ENCODE results near the gene SAGE1. TPM values are rescaled to one million over a fixed set of nuclear protein-coding genes. Genes with fewer than 3 reads are reported as not detected.

The SAGE1 gene
- total and polyA plus RNA-seq, 9 of the 15 experiments (the other 6 are each of a cell fraction or from before 2014, with no cell fraction given): 14.6 to 79.2 (median 29.3) TPM

DNA sequence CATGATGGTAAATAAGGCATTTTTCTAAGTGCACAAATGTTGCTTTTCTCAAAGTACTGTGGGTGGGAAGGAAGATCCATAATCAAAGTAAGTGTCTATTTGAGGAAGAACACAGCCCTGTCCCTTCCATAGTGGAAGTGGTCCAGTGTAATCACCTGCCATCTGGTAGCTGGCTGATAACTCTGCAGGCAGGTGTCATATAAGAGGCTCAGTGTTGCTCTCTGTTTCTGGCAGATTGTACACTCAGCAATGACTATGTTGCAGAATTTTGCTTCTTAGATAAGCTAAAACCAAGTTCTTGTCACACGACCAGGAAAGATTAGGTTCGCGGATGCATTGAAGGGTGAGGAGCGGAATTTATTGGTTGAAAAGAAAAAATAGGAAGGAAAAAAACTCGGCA lies 20.9 kb downstream of the SAGE1 start (continued):
- no peak for TF ChIP-seq POLR3G (IDR thresholded peaks at IDR 0.05; ENCODE audit: extremely low read depth, insufficient read length, insufficient replicate concordance)
- no peak for TF ChIP-seq TCFL5 (CRISPR knock-in tag; conservative IDR thresholded peaks at IDR 0.05)
- TF ChIP-seq PYGO2 (tag; IDR thresholded peaks at IDR 0.05): 0 out of 2 replicates have a peak, but pooled peaks have one; percentile 35
- TF ChIP-seq, protein P1, sequence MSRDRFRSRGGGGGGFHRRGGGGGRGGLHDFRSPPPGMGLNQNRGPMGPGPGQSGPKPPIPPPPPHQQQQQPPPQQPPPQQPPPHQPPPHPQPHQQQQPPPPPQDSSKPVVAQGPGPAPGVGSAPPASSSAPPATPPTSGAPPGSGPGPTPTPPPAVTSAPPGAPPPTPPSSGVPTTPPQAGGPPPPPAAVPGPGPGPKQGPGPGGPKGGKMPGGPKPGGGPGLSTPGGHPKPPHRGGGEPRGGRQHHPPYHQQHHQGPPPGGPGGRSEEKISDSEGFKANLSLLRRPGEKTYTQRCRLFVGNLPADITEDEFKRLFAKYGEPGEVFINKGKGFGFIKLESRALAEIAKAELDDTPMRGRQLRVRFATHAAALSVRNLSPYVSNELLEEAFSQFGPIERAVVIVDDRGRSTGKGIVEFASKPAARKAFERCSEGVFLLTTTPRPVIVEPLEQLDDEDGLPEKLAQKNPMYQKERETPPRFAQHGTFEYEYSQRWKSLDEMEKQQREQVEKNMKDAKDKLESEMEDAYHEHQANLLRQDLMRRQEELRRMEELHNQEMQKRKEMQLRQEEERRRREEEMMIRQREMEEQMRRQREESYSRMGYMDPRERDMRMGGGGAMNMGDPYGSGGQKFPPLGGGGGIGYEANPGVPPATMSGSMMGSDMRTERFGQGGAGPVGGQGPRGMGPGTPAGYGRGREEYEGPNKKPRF (IDR thresholded peaks at IDR 0.05; ENCODE audit: low read depth, low read length): no peak
- no peak for TF ChIP-seq PPARD (CRISPR knock-in tag; IDR thresholded peaks at IDR 0.05)
- TF ChIP-seq PML (IDR thresholded peaks at IDR 0.05; ENCODE audit: low read length): peak; percentile 98
- TF ChIP-seq, protein P2, sequence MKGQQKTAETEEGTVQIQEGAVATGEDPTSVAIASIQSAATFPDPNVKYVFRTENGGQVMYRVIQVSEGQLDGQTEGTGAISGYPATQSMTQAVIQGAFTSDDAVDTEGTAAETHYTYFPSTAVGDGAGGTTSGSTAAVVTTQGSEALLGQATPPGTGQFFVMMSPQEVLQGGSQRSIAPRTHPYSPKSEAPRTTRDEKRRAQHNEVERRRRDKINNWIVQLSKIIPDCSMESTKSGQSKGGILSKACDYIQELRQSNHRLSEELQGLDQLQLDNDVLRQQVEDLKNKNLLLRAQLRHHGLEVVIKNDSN (CRISPR knock-in tag; IDR thresholded peaks at IDR 0.05): no peak
- TF ChIP-seq GATA2 (CRISPR knock-in tag; IDR thresholded peaks at IDR 0.05): peak; percentile 88
- TF ChIP-seq TOE1 (IDR thresholded peaks at IDR 0.05; ENCODE audit: borderline replicate concordance): no peak
- no peak for TF ChIP-seq TOE1 (CRISPR knock-in tag; IDR thresholded peaks at IDR 0.05; ENCODE audit: borderline replicate concordance, low read depth)
- TF ChIP-seq KLF10 (CRISPR knock-in tag; IDR thresholded peaks at IDR 0.05): no peak
- TF ChIP-seq YY1 (IDR thresholded peaks at IDR 0.05; ENCODE audit: borderline replicate concordance in 1 of 3, control insufficient read depth in 1 of 3, extremely low read depth in 1 of 3, insufficient read depth in 3 of 3, insufficient read length in 1 of 3, insufficient replicate concordance in 2 of 3, low read depth in 1 of 3, low read length in 2 of 3): no peak
- TF ChIP-seq POLR2A (conservative IDR thresholded peaks at IDR 0.05): no peak
- TF ChIP-seq, protein P3, sequence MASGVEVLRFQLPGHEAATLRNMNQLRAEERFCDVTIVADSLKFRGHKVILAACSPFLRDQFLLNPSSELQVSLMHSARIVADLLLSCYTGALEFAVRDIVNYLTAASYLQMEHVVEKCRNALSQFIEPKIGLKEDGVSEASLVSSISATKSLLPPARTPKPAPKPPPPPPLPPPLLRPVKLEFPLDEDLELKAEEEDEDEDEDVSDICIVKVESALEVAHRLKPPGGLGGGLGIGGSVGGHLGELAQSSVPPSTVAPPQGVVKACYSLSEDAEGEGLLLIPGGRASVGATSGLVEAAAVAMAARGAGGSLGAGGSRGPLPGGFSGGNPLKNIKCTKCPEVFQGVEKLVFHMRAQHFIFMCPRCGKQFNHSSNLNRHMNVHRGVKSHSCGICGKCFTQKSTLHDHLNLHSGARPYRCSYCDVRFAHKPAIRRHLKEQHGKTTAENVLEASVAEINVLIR (CRISPR knock-in tag; IDR thresholded peaks at IDR 0.05): no peak
- TF ChIP-seq SRSF7 (optimal IDR thresholded peaks at IDR 0.05; ENCODE audit: low read depth, low read length): no peak
- no peak for TF ChIP-seq ZNF140 (CRISPR knock-in tag; IDR thresholded peaks at IDR 0.05)
- TF ChIP-seq CC2D1A (IDR thresholded peaks at IDR 0.05): peak; percentile 90; the same call in 1 of the 2 replicates
- TF ChIP-seq NR2F6 (CRISPR knock-in tag; IDR thresholded peaks at IDR 0.05): no peak
- TF ChIP-seq SP1 (CRISPR knock-in tag; IDR thresholded peaks at IDR 0.05): no peak
- TF ChIP-seq, protein P4, sequence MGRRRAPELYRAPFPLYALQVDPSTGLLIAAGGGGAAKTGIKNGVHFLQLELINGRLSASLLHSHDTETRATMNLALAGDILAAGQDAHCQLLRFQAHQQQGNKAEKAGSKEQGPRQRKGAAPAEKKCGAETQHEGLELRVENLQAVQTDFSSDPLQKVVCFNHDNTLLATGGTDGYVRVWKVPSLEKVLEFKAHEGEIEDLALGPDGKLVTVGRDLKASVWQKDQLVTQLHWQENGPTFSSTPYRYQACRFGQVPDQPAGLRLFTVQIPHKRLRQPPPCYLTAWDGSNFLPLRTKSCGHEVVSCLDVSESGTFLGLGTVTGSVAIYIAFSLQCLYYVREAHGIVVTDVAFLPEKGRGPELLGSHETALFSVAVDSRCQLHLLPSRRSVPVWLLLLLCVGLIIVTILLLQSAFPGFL (CRISPR knock-in tag; IDR thresholded peaks at IDR 0.05): no peak
- TF ChIP-seq DMBX1 (CRISPR knock-in tag; IDR thresholded peaks at IDR 0.05; ENCODE audit: borderline replicate concordance): peak; percentile 81
- peak; percentile 58 to 80; a peak in 2 of 4 replicates for TF ChIP-seq ARNT (IDR thresholded peaks at IDR 0.05)
- TF ChIP-seq ZNF586 (CRISPR knock-in tag; conservative IDR thresholded peaks at IDR 0.05): no peak
- no peak for TF ChIP-seq SRSF1 (IDR thresholded peaks at IDR 0.05; ENCODE audit: low read depth, low read length)
- TF ChIP-seq BDP1 (IDR thresholded peaks at IDR 0.05; ENCODE audit: insufficient read depth, insufficient read length): no peak
- TF ChIP-seq U2AF1 (optimal IDR thresholded peaks at IDR 0.05; ENCODE audit: low read depth, low read length): no peak
